Gastrocnemius medialis (tissue), 4 donors: ENCODE data around the gene KIF3C.

Source experiments
- CTCF ChIP-seq, 5 experiments: fragments of 450-650 bp in 3 of 5; fragments of 200-600 bp in 2 of 5; sonication (generic) in 2 of 5; IDR thresholded peaks in 4 of 5; conservative IDR thresholded peaks in 1 of 5; 1 replicate in 4 of 5; 2 replicates in 1 of 5; pipeline ENCODE4 v1.5.1; 2016 to 2019; ENCODE audit warnings: antibody characterized with exemption in 5 of 5, mild to moderate bottlenecking in 3 of 5, moderate library complexity in 3 of 5
- POLR2A ChIP-seq, 2 donors: fragments of 450-650 bp; IDR thresholded peaks; one replicate each; pipeline ENCODE4 v1.6.1; 2017; ENCODE audit warnings: antibody characterized with exemption in 2 of 2, mild to moderate bottlenecking in 2 of 2, moderate library complexity in 2 of 2

GRCh38 chr2:26020231-26020640 is 37.9 kb upstream of the KIF3C start:
- TF ChIP-seq POLR2A (IDR thresholded peaks at IDR 0.05) = no peak
- TF ChIP-seq CTCF (IDR thresholded peaks at IDR 0.05 in 4 of 5, conservative IDR thresholded peaks at IDR 0.05 in 1 of 5) = no peak
